HepG2 (cell line): ENCODE data around the gene NEK6. TPM values are rescaled to one million over a fixed set of nuclear protein-coding genes. Genes with fewer than 3 reads are reported as not detected.

ENCODE experiments used
- ATF7-NPFF ChIP-seq: sonication (generic); formaldehyde crosslinking; IDR thresholded peaks from 2 replicates; pipeline ENCODE4 v1.8.1; 2023; ENCODE audit warnings: mild to moderate bottlenecking, low read depth, missing genetic modification reagents, moderate library complexity
- EP300 ChIP-seq, 3 experiments: sonication (generic) in 1 of 3; formaldehyde crosslinking in 1 of 3; IDR thresholded peaks; 2 replicates each; pipeline versions ENCODE4 v1.5.1 to v1.6.1; 2011 to 2020; ENCODE audit warnings: low read depth in 2 of 3, low read length in 2 of 3, borderline replicate concordance in 1 of 3, improper control_type of control experiment in 1 of 3, mild to moderate bottlenecking in 1 of 3, missing genetic modification reagents in 1 of 3, moderate library complexity in 1 of 3
- HOXD1 ChIP-seq: sonication (generic); formaldehyde crosslinking; IDR thresholded peaks from 2 replicates; pipeline ENCODE4 v1.5.0; 2020; ENCODE audit warnings: missing genetic modification reagents
- MTA1 ChIP-seq: sonication (generic); formaldehyde crosslinking; IDR thresholded peaks from 2 replicates; pipeline ENCODE4 v1.4.0; 2020; ENCODE audit warnings: missing genetic modification reagents, mild to moderate bottlenecking, borderline replicate concordance
- PHF5A ChIP-seq: IDR thresholded peaks from one replicate; pipeline ENCODE4 v1.6.1; 2018; ENCODE audit warnings: low read depth, missing genetic modification reagents; ENCODE audit not compliant: unreplicated experiment
- SOX13 ChIP-seq, 3 experiments: fragments of 450-650 bp in 1 of 3; sonication (generic) in 1 of 3; formaldehyde crosslinking in 1 of 3; IDR thresholded peaks in 2 of 3; conservative IDR thresholded peaks in 1 of 3; 2 replicates each; pipeline versions ENCODE4 v1.5.0 to v1.6.1; 2016 to 2020; ENCODE audit warnings: antibody characterized with exemption in 1 of 3, mild to moderate bottlenecking in 1 of 3, missing compliant biosample characterization in 1 of 3, missing genetic modification reagents in 1 of 3, moderate library complexity in 1 of 3
- TBX2 ChIP-seq: sonication (generic); formaldehyde crosslinking; IDR thresholded peaks from 2 replicates; pipeline ENCODE4 v1.5.0; 2020; ENCODE audit warnings: missing genetic modification reagents, mild to moderate bottlenecking, borderline replicate concordance
- TCF12 ChIP-seq, 2 experiments: fragments of 450-650 bp in 1 of 2; sonication (generic) in 1 of 2; formaldehyde crosslinking in 1 of 2; IDR thresholded peaks; 2 replicates each; pipeline versions ENCODE4 v1.6.1 to v1.8.0; 2017 to 2022; ENCODE audit warnings: antibody characterized with exemption in 1 of 2, mild to moderate bottlenecking in 1 of 2, missing genetic modification reagents in 1 of 2, moderate library complexity in 1 of 2
- TP53 ChIP-seq: sonication (generic); formaldehyde crosslinking; conservative IDR thresholded peaks from 2 replicates; pipeline ENCODE4 v1.4.0; 2020; ENCODE audit warnings: missing genetic modification reagents
- TRAFD1 ChIP-seq: sonication (generic); formaldehyde crosslinking; IDR thresholded peaks from 2 replicates; pipeline ENCODE4 v1.5.1; 2020; ENCODE audit warnings: missing genetic modification reagents, mild to moderate bottlenecking, borderline replicate concordance
- ZNF343 ChIP-seq: sonication (generic); formaldehyde crosslinking; IDR thresholded peaks from 2 replicates; pipeline ENCODE4 v1.4.0; 2020; ENCODE audit warnings: mild to moderate bottlenecking, missing genetic modification reagents
- ZNF567 ChIP-seq: sonication (generic); formaldehyde crosslinking; IDR thresholded peaks from 2 replicates; pipeline ENCODE4 v1.8.1; 2023; ENCODE audit warnings: mild to moderate bottlenecking, missing genetic modification reagents, borderline replicate concordance
- ZNF574 ChIP-seq: sonication (generic); formaldehyde crosslinking; IDR thresholded peaks from 2 replicates; pipeline ENCODE4 v1.4.0; 2020; ENCODE audit warnings: missing genetic modification reagents
- ZNF776 ChIP-seq: sonication (generic); formaldehyde crosslinking; IDR thresholded peaks from 2 replicates; pipeline ENCODE4 v1.4.0; 2020; ENCODE audit warnings: mild to moderate bottlenecking, missing genetic modification reagents
- ZNF800 ChIP-seq: sonication (generic); formaldehyde crosslinking; IDR thresholded peaks from 2 replicates; pipeline ENCODE4 v1.4.0; 2020; ENCODE audit warnings: missing genetic modification reagents
- polyA plus RNA-seq, 8 experiments: library from polyadenylated mRNA; depleted of rRNA in 3 of 8; stranded (reverse) in 7 of 8; unstranded in 1 of 8; fragments of >200 nt; fragmentation: Illumina TruSeq in 4 of 8; extraction: Trizol in 4 of 8; gene quantifications; 2 replicates each; pipeline versions ENCODE4 v1.2.1 to v1.2.3, GENCODE V29; 2011 to 2016; ENCODE audit warnings: low read depth in 4 of 8, missing spikeins in 1 of 8, mixed read lengths in 1 of 8; ENCODE audit not compliant: insufficient read depth in 1 of 8
- total RNA-seq, 5 experiments: library from RNA; depleted of rRNA; stranded (reverse); fragments of >200 nt; fragmentation: Illumina TruSeq; extraction: Trizol; gene quantifications; 2 replicates each; pipeline ENCODE4 v1.2.3, GENCODE V29; 2016; ENCODE audit warnings: low read depth in 1 of 5
- TF ChIP-seq, protein P1 (sequence below): sonication (generic); formaldehyde crosslinking; IDR thresholded peaks from 2 replicates; pipeline ENCODE4 v1.5.1; 2020; ENCODE audit warnings: mild to moderate bottlenecking, missing genetic modification reagents, borderline replicate concordance

NEK6 gene
- total and polyA plus RNA-seq, 2 of the 13 experiments (the other 11 are each of a cell fraction or from before 2014, with no cell fraction given) = 30.4 to 119 TPM

DNA sequence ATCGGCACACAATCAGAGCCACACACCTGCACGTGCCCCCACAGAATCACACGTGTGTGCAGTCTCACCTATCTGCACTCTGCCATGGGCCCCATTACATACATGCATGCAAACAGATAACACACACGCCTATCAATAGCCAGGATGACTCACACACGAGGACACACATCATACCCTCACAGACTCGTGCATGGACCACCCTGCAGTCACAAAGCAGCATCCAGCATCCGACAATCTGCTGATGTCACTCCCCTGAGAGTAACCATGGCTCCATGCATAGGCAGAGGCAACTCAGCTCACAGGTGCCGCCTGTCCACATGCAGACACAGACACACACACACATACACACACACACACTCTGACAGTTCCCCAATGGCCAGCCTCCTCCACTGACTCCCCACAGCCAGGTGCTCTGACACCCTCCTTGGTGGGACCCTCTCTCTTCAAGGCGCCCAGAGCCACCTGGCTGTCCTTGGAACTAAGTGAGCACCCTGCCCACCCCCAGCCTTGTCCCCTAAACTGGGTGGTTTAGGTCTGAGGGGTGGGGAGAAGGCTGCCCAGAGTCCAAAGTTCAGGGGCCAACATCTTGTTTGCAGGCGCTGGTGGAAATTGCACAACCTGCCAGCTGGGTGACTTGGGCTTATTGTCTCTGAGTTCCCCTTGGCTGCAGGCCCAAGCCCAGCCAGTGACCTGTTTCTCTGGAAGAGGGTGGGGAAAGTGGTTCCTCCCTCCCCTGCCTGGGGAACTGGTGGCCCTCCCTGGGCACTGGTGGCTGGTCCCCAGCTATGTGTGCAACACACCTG, 34.6 kb upstream of the NEK6 start (continued):
- TF ChIP-seq, protein P1, sequence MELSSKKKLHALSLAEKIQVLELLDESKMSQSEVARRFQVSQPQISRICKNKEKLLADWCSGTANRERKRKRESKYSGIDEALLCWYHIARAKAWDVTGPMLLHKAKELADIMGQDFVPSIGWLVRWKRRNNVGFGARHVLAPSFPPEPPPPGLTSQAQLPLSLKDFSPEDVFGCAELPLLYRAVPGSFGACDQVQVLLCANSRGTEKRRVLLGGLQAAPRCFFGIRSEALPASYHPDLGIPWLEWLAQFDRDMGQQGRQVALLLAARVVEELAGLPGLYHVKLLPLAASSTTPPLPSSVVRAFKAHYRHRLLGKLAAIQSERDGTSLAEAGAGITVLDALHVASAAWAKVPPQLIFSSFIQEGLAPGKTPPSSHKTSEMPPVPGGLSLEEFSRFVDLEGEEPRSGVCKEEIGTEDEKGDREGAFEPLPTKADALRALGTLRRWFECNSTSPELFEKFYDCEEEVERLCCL (CRISPR knock-in tag) = peak; percentile 85; the same call in 1 of the 2 replicates
- TF ChIP-seq EP300 (IDR thresholded peaks at IDR 0.05; ENCODE audit: low read depth in 2 of 2, low read length in 2 of 2) (peak; percentile 89 to 93), EP300 (CRISPR knock-in tag; IDR thresholded peaks at IDR 0.05; ENCODE audit: borderline replicate concordance) (peak; percentile 90), PHF5A (CRISPR knock-in tag) (peak; percentile 84), TBX2 (CRISPR knock-in tag) (peak; percentile 95), ZNF776 (CRISPR knock-in tag) (0 out of 2 replicates have a peak, but pooled peaks have one; percentile 19), ZNF800 (0 out of 2 replicates have a peak, but pooled peaks have one; percentile 37), ZNF574 (CRISPR knock-in tag) (peak; percentile 82), TRAFD1 (CRISPR knock-in tag) (no peak), MTA1 (peak; percentile 98), HOXD1 (CRISPR knock-in tag) (peak; percentile 88), SOX13 (IDR thresholded peaks at IDR 0.05) (peak; percentile 91), SOX13 (CRISPR knock-in tag; conservative IDR thresholded peaks at IDR 0.05 in 1 of 2, IDR thresholded peaks at IDR 0.05 in 1 of 2) (peak in 1 of 2 experiments; percentile 97; a peak in 2 of 4 replicates), TP53 (CRISPR knock-in tag) (0 out of 2 replicates have a peak, but pooled peaks have one; percentile 49), ZNF343 (CRISPR knock-in tag) (peak; percentile 49; the same call in 1 of the 2 replicates), ZNF567 (peak; percentile 85; the same call in 1 of the 2 replicates), TCF12 (IDR thresholded peaks at IDR 0.05) (no peak), TCF12 (CRISPR knock-in tag; IDR thresholded peaks at IDR 0.05) (peak; percentile 95), ATF7-NPFF (CRISPR knock-in tag) (no peak; the same call in 1 of the 2 replicates)
